Heart left ventricle (tissue), 16 donors: ENCODE data around the gene VIL1. TPM values are rescaled to one million over a fixed set of nuclear protein-coding genes. Genes with fewer than 3 reads are reported as not detected.

Experiments
- ATAC-seq, 4 donors: fragments of 200-7000 bp; cut with Tn5 transposase; one replicate each; pipeline ENCODE4 v1.9.1; 2020 to 2022; ENCODE audit warnings: moderate library complexity in 4 of 4, mild to moderate bottlenecking in 3 of 4, moderate number of reproducible peaks in 1 of 4
- DNase-seq, 5 donors: peaks; one replicate each; pipeline ENCODE4 v3.0.0-alpha.2; 2020
- H3K27ac ChIP-seq, 12 donors: fragments of 200-600 bp; sonication (generic) in 4 of 12; one replicate each; pipeline versions ENCODE4 v1.5.0 to v1.8.0; 2016 to 2022; ENCODE audit warnings: mild to moderate bottlenecking in 2 of 12
- H3K27me3 ChIP-seq, 9 donors: fragments of 200-600 bp; sonication (generic) in 2 of 9; one replicate each; pipeline versions ENCODE4 v1.5.1 to v1.8.0; 2016 to 2022; ENCODE audit warnings: mild to moderate bottlenecking in 3 of 9
- H3K36me3 ChIP-seq, 9 donors: fragments of 200-600 bp; sonication (generic) in 2 of 9; one replicate each; pipeline versions ENCODE4 v1.5.0 to v1.8.0; 2018 to 2022; ENCODE audit warnings: mild to moderate bottlenecking in 2 of 9
- H3K4me1 ChIP-seq, 12 donors: fragments of 200-600 bp; sonication (generic) in 4 of 12; one replicate each; pipeline versions ENCODE4 v1.5.0 to v1.8.0; 2016 to 2022; ENCODE audit warnings: mild to moderate bottlenecking in 3 of 12
- H3K4me3 ChIP-seq, 12 donors: fragments of 200-600 bp; sonication (generic) in 4 of 12; one replicate each; pipeline versions ENCODE4 v1.5.0 to v1.8.0; 2017 to 2022; ENCODE audit warnings: mild to moderate bottlenecking in 9 of 12, moderate library complexity in 4 of 12
- H3K9me3 ChIP-seq, 12 donors: fragments of 200-600 bp; sonication (generic) in 4 of 12; one replicate each; pipeline versions ENCODE4 v1.5.0 to v1.8.0; 2016 to 2022; ENCODE audit warnings: mild to moderate bottlenecking in 1 of 12
- CTCF ChIP-seq, 12 donors: fragments of 200-600 bp; sonication (generic) in 4 of 12; IDR thresholded peaks; one replicate each; pipeline versions ENCODE4 v1.5.0 to v1.8.0; 2018 to 2022; ENCODE audit warnings: antibody characterized with exemption in 12 of 12, mild to moderate bottlenecking in 5 of 12
- POLR2A ChIP-seq, 2 donors: fragments of 450-650 bp; IDR thresholded peaks; one replicate each; pipeline ENCODE4 v1.6.1; 2017; ENCODE audit warnings: antibody characterized with exemption in 2 of 2, mild to moderate bottlenecking in 2 of 2, moderate library complexity in 2 of 2
- WGBS, 4 donors: extraction: QIAGEN DNeasy Blood & Tissue Kit in 2 of 4; methylation state at CpG; one replicate each; pipeline versions ENCODE4 v1.1.5 to v1.1.7; 2013 to 2018; 5-methylcytosine and 5-hydroxymethylcytosine counted together
- intact Hi-C, 10 donors: fragments of 100-400 bp; cut with DNase I; formaldehyde crosslinking; loops; one replicate each; pipeline versions ENCODE4 v1.11.1 to v1.14.2; 2022
- polyA plus RNA-seq, 2 donors: library from polyadenylated mRNA; stranded (reverse); fragments of 200-250 nt; gene quantifications; one replicate each; pipeline ENCODE4 v1.2.3, GENCODE V29; 2013
- total RNA-seq, 9 donors: library from RNA; depleted of rRNA in 2 of 9; stranded (reverse); fragments of >200 nt in 2 of 9; fragmentation: NEBNext Ultra II Directional in 3 of 9; extraction: Animal tissue kit (Norgen Biotek cat#: 25700) in 3 of 9; gene quantifications; one replicate each; pipeline versions ENCODE4 v1.1.0 to v1.2.4, GENCODE V29; 2016 to 2023
- donor health status: ischemic (EF 13 %, LVEDD 7.1; RV severe dilation, severe dysfunction).
- donor health status: healthy with polysubstance abuse.
- donor health status: DM: no; HTN: yes; CAD: no.
- donor health status: DM: no; HTN: no; CAD: no.
- donor health status: ischemic (EF 25% LVEDD 6.9; RV normal size, moderate dysfunction).
- donor health status: ischemic (EF 25% LVEDD 5.7; RV mildly dilated, moderate dysfunction).
- donor health status: healthy.
- donor health status: DM: yes; HTN: yes; CAD: no.
- donor health status: ischemic (EF 35%, LVEDD 5.7; RV mildly dilated, moderate dysfunction).
- donor health status: nonischemic (EF 11% LVEDD 7.7; RV severe dilation, severe dysfunction).
- donor health status: DM: yes; HTN: yes; CAD: no.
- donor health status: PGD.
- donor health status: ischemic (EF 29% LVEDD 5.4; RV normal size, mild dysfunction).
- donor health status: nonischemic (EF 23%, LVEDD 6.1; RV moderate dilation, normal function).

Gene VIL1
- total and polyA plus RNA-seq, 11 donors, result 0.04 to 0.07 TPM; not detected in 9

- Histone ChIP-seq H3K4me1 (peaks cover 0 to 46% (median 16%) of the 10 kb centered on the region in 12 donors), H3K27me3 (no peaks in the 10 kb centered on the region), H3K27ac (no peak overlapping the region), H3K9me3 (no peaks in the 10 kb centered on the region), H3K4me3 (no peak overlapping the region), H3K36me3 (no peaks in the 10 kb centered on the region)
- 89 to 95% (median 92%) methylated on average over 5 of the region's 5 CpGs for WGBS, 4 donors
- DNase-seq, result no peak
- no peak for TF ChIP-seq CTCF (IDR thresholded peaks at IDR 0.05)
- no peak for TF ChIP-seq POLR2A (IDR thresholded peaks at IDR 0.05)
- no peak for ATAC-seq
- intact Hi-C loops, result loop anchor here in 6 of 10 donors (5.0 to 10.0 kb wide), 4 partner anchors 88 to 208 kb away; partner anchors contain the start of gene TMBIM1 (in 1 of the 6)
These were observed 26.5 kb upstream of the VIL1 start for GRCh38 chr2:218392459-218392858.

GRCh38 chr2:218392891-218393462, 25.9 kb upstream of the VIL1 start:
- peaks cover 0 to 46% (median 18%) of the 10 kb centered on the region in 12 donors for H3K4me1 ChIP-seq
- no peak for DNase-seq
- no peak for ATAC-seq
- no peaks in the 10 kb centered on the region for H3K9me3 ChIP-seq
- H3K36me3 ChIP-seq, result no peaks in the 10 kb centered on the region
- intact Hi-C loops, result loop anchor here in 6 of 10 donors (5.0 to 10.0 kb wide), 4 partner anchors 88 to 208 kb away; partner anchors contain the start of gene TMBIM1 (in 1 of the 6)
- WGBS, 4 donors, result 80 to 84% (median 82%) methylated on average over 14 to 16 of the region's 16 CpGs
- no peaks in the 10 kb centered on the region for H3K27me3 ChIP-seq
- no peak overlapping the region for H3K4me3 ChIP-seq
- TF ChIP-seq POLR2A (IDR thresholded peaks at IDR 0.05) (no peak), CTCF (IDR thresholded peaks at IDR 0.05) (no peak)
- no peak overlapping the region for H3K27ac ChIP-seq

- H3K4me3 ChIP-seq, result no peak overlapping the region
- 77 to 81% (median 77%) methylated on average over 8 of the region's 8 CpGs for WGBS, 4 donors
These were observed 25.1 kb upstream of the VIL1 start for GRCh38 chr2:218393750-218394290.

More at GRCh38 chr2:218393750-218394290, 25.1 kb upstream of the VIL1 start:
- peaks cover 0 to 48% (median 22%) of the 10 kb centered on the region in 12 donors for H3K4me1 ChIP-seq
- H3K36me3 ChIP-seq, result no peaks in the 10 kb centered on the region
- intact Hi-C loops, result loop anchor here in 7 of 10 donors (2.0 to 10.0 kb wide), 6 partner anchors 25 to 209 kb away; partner anchors contain the start of gene TMBIM1 (in 1 of the 7)
- ATAC-seq, result no peak
- no peak overlapping the region for H3K27ac ChIP-seq
- H3K9me3 ChIP-seq, result no peaks in the 10 kb centered on the region
- no peak for DNase-seq
- no peaks in the 10 kb centered on the region for H3K27me3 ChIP-seq
- TF ChIP-seq CTCF (IDR thresholded peaks at IDR 0.05), result no peak
- no peak for TF ChIP-seq POLR2A (IDR thresholded peaks at IDR 0.05)
